ENCODE results near the gene DKK2.

GRCh38 chr4:106967892-106968291 lies 68.2 kb downstream of the DKK2 start:
- TF ChIP-seq CTCF (conservative IDR thresholded peaks at IDR 0.05) (no peak), ZFX (IDR thresholded peaks at IDR 0.05) (no peak)
